ENCODE measurements around the gene CSTF1.

CSTF1 gene

GRCh38 chr20:56442389-56443365 is 50.2 kb downstream of the CSTF1 start:
- in situ Hi-C loops (cut with HindIII; ENCODE audit: low pct_unique_long_range_greater_than_20kb, low sequenced_read_pairs): no loop called here
- no peak for TF ChIP-seq JUND (IDR thresholded peaks at IDR 0.05; ENCODE audit: low read depth)
- DNase-seq (ENCODE audit: low read depth in 1 of 2, low spot score in 1 of 2): no peak

- in situ Hi-C loops (cut with HindIII; ENCODE audit: low pct_unique_long_range_greater_than_20kb, low sequenced_read_pairs): no loop called here
- no peak for DNase-seq (ENCODE audit: low read depth in 1 of 2, low spot score in 1 of 2)
- no peak for TF ChIP-seq JUND (IDR thresholded peaks at IDR 0.05; ENCODE audit: low read depth)
Observed at GRCh38 chr20:56443654-56444540, 51.5 kb downstream of the CSTF1 start.

- TF ChIP-seq JUND (IDR thresholded peaks at IDR 0.05; ENCODE audit: low read depth): no peak
- in situ Hi-C loops (cut with HindIII; ENCODE audit: low pct_unique_long_range_greater_than_20kb, low sequenced_read_pairs): no loop called here
- DNase-seq (ENCODE audit: low read depth in 1 of 2, low spot score in 1 of 2): no peak
Observed at GRCh38 chr20:56445130-56445529, 52.7 kb downstream of the CSTF1 start.

GRCh38 chr20:56445540-56445939 is 53.1 kb downstream of the CSTF1 start:
- in situ Hi-C loops (cut with HindIII; ENCODE audit: low pct_unique_long_range_greater_than_20kb, low sequenced_read_pairs): no loop called here
- no peak for DNase-seq (ENCODE audit: low read depth in 1 of 2, low spot score in 1 of 2)
- no peak for TF ChIP-seq JUND (IDR thresholded peaks at IDR 0.05; ENCODE audit: low read depth)

- no peak for TF ChIP-seq JUND (IDR thresholded peaks at IDR 0.05; ENCODE audit: low read depth)
- DNase-seq (ENCODE audit: low read depth in 1 of 2, low spot score in 1 of 2): no peak
- in situ Hi-C loops (cut with HindIII; ENCODE audit: low pct_unique_long_range_greater_than_20kb, low sequenced_read_pairs): no loop called here
Observed at GRCh38 chr20:56447227-56447626, 54.8 kb downstream of the CSTF1 start.

GRCh38 chr20:56449459-56449858 is 57.0 kb downstream of the CSTF1 start:
- DNase-seq (ENCODE audit: low read depth in 1 of 2, low spot score in 1 of 2): no peak
- TF ChIP-seq JUND (IDR thresholded peaks at IDR 0.05; ENCODE audit: low read depth): no peak
- in situ Hi-C loops (cut with HindIII; ENCODE audit: low pct_unique_long_range_greater_than_20kb, low sequenced_read_pairs): no loop called here

GRCh38 chr20:56451056-56451765 is 58.8 kb downstream of the CSTF1 start:
- no peak for TF ChIP-seq JUND (IDR thresholded peaks at IDR 0.05; ENCODE audit: low read depth)
- in situ Hi-C loops (cut with HindIII; ENCODE audit: low pct_unique_long_range_greater_than_20kb, low sequenced_read_pairs): no loop called here
- DNase-seq (ENCODE audit: low read depth in 1 of 2, low spot score in 1 of 2): peak in 1 of 2 experiments; percentile 46

- no peak for TF ChIP-seq JUND (IDR thresholded peaks at IDR 0.05; ENCODE audit: low read depth)
- in situ Hi-C loops (cut with HindIII; ENCODE audit: low pct_unique_long_range_greater_than_20kb, low sequenced_read_pairs): no loop called here
- no peak for DNase-seq (ENCODE audit: low read depth in 1 of 2, low spot score in 1 of 2)
Observed at GRCh38 chr20:56453352-56453751, 60.9 kb downstream of the CSTF1 start.

- no peak for DNase-seq (ENCODE audit: low read depth in 1 of 2, low spot score in 1 of 2)
- TF ChIP-seq JUND (IDR thresholded peaks at IDR 0.05; ENCODE audit: low read depth): no peak
- in situ Hi-C loops (cut with HindIII; ENCODE audit: low pct_unique_long_range_greater_than_20kb, low sequenced_read_pairs): no loop called here
Observed at GRCh38 chr20:56454754-56455153, 62.3 kb downstream of the CSTF1 start.
